ENCODE measurements around the gene TMEM158. TPM values are rescaled to one million over a fixed set of nuclear protein-coding genes. Genes with fewer than 3 reads are reported as not detected.

Gene TMEM158
- total and polyA plus RNA-seq, 10 of the 15 experiments (the other 5 are each of a cell fraction or from before 2014, with no cell fraction given): not detected

GRCh38 chr3:45235409-45235808, 9.3 kb upstream of the TMEM158 start:
- Histone ChIP-seq H3K4me1 (ENCODE audit: control insufficient read depth, insufficient read depth, low read length) (no peaks in the 10 kb centered on the region), H3K36me3 (ENCODE audit: control insufficient read depth in 2 of 2, insufficient read depth in 2 of 2, low read length in 1 of 2) (no peaks in the 10 kb centered on the region), H3K9ac (ENCODE audit: control insufficient read depth, insufficient read depth, low read length) (no peak overlapping the region), H3K4me3 (no peak overlapping the region), H3K9me3 (replicated peaks; ENCODE audit: control insufficient read depth, insufficient read depth, low read length) (no peaks in the 10 kb centered on the region; the same call in 2 of the 3 replicates), H3K4me2 (ENCODE audit: control insufficient read depth, insufficient read depth) (no peak overlapping the region), H4K20me1 (ENCODE audit: control insufficient read depth, insufficient read depth) (no peaks in the 10 kb centered on the region), H2AFZ (ENCODE audit: control insufficient read depth, low read depth, low read length) (no peak overlapping the region), H3K27me3 (replicated peaks in 1 of 2; ENCODE audit: control insufficient read depth in 2 of 2, insufficient read depth in 2 of 2, low read length in 1 of 2) (peaks cover 2 to 8% of the 10 kb centered on the region in 2 experiments), H3K79me2 (ENCODE audit: control insufficient read depth, insufficient read depth, low read length) (no peaks in the 10 kb centered on the region), H3K27ac (ENCODE audit: control insufficient read depth, insufficient read depth) (no peak overlapping the region)
- ChIA-PET POLR2A (no interaction called here), CTCF (no interaction called here), RAD21 (ENCODE audit: unreplicated experiment) (no interaction called here), SMC1A (ENCODE audit: uncharacterized antibody, unreplicated experiment) (no interaction called here)
- no peak for FAIRE-seq
- WGBS (ENCODE audit: insufficient coverage, insufficient replicate concordance, low lambda C conversion rate, missing lambda C conversion rate): 25% methylated on average over 2 of the region's 2 CpGs
- no peak for DNase-seq (ENCODE audit: low read depth, low spot score)
- in situ Hi-C loops (cut with MboI): no loop called here
- ATAC-seq: no peak
- intact Hi-C loops (cut with micrococcal nuclease; ENCODE audit: unreplicated experiment): no loop called here
- no TSS peak for BruUV-seq (replicated peaks)
- TF ChIP-seq PBX3 (IDR thresholded peaks at IDR 0.05; ENCODE audit: insufficient replicate concordance, low read depth, low read length) (no peak), E4F1 (IDR thresholded peaks at IDR 0.05; ENCODE audit: borderline replicate concordance, partially characterized antibody) (no peak), RBBP5 (conservative IDR thresholded peaks at IDR 0.05) (no peak), MYB (IDR thresholded peaks at IDR 0.05; ENCODE audit: borderline replicate concordance, low read depth, low read length) (no peak), ZNF274 (IDR thresholded peaks at IDR 0.05; ENCODE audit: insufficient read depth, insufficient read length) (no peak), POU2F2 (IDR thresholded peaks at IDR 0.05; ENCODE audit: borderline replicate concordance, low read depth, low read length) (no peak), RAD21 (IDR thresholded peaks at IDR 0.05; ENCODE audit: insufficient read depth, low read depth, low read length) (no peak), CREB1 (IDR thresholded peaks at IDR 0.05; ENCODE audit: low read depth) (no peak), CHD2 (IDR thresholded peaks at IDR 0.05; ENCODE audit: borderline replicate concordance, low read depth, low read length) (no peak), PRDM15 (CRISPR knock-in tag; IDR thresholded peaks at IDR 0.05) (no peak), SMC3 (IDR thresholded peaks at IDR 0.05; ENCODE audit: borderline replicate concordance, low read length) (no peak), CEBPB (IDR thresholded peaks at IDR 0.05; ENCODE audit: borderline replicate concordance in 1 of 2, low read depth in 2 of 2, low read length in 2 of 2) (no peak), SMAD1 (IDR thresholded peaks at IDR 0.05; ENCODE audit: low read depth, partially characterized antibody) (no peak)

Measured in GM12878 (cell line).